Loucy (cell line): ENCODE results near the gene SIPA1L3.

Experiments used
- H2AFZ ChIP-seq: fragments of 200-600 bp; sonication (generic); 2 replicates; pipeline ENCODE4 v1.6.0; 2016; ENCODE audit warnings: antibody characterized with exemption, mild to moderate bottlenecking, low read length, moderate library complexity
- H3F3A ChIP-seq: fragments of 200-600 bp; 2 replicates; pipeline ENCODE4 v1.6.0; 2016; ENCODE audit warnings: antibody characterized with exemption, low read depth, mild to moderate bottlenecking
- H3K27me3 ChIP-seq: fragments of 200-600 bp; sonication (generic); 2 replicates; pipeline ENCODE4 v1.6.1; 2014; ENCODE audit warnings: low read length, mild to moderate bottlenecking; ENCODE audit not compliant: insufficient read depth, poor library complexity, severe bottlenecking
- H3K36me3 ChIP-seq: fragments of 200-600 bp; sonication (generic); 2 replicates; pipeline ENCODE4 v1.6.1; 2016; ENCODE audit warnings: low read length; ENCODE audit not compliant: insufficient read depth
- H3K4me1 ChIP-seq: fragments of 200-600 bp; sonication (generic); 2 replicates; pipeline ENCODE4 v1.5.1; 2014; ENCODE audit warnings: low read length, mild to moderate bottlenecking; ENCODE audit not compliant: insufficient read depth, poor library complexity, severe bottlenecking
- H3K4me2 ChIP-seq: fragments of 200-600 bp; sonication (generic); 2 replicates; pipeline ENCODE4 v1.6.0; 2014; ENCODE audit warnings: antibody characterized with exemption, low read length, low read depth, mild to moderate bottlenecking; ENCODE audit not compliant: poor library complexity, severe bottlenecking
- H3K4me3 ChIP-seq: fragments of 200-600 bp; sonication (generic); 2 replicates; pipeline ENCODE4 v1.5.1; 2014; ENCODE audit warnings: low read length, mild to moderate bottlenecking, mixed read lengths; ENCODE audit not compliant: poor library complexity, severe bottlenecking
- H3K79me2 ChIP-seq: fragments of 200-600 bp; sonication (generic); 2 replicates; pipeline ENCODE4 v1.6.1; 2014; ENCODE audit warnings: low read length; ENCODE audit not compliant: insufficient read depth
- H3K9ac ChIP-seq: fragments of 200-600 bp; sonication (generic); 2 replicates; pipeline ENCODE4 v1.6.0; 2014; ENCODE audit warnings: mild to moderate bottlenecking, low read depth, low read length, moderate library complexity; ENCODE audit not compliant: poor library complexity, severe bottlenecking
- H3K9me2 ChIP-seq: fragments of 200-600 bp; sonication (generic); replicated peaks from 2 replicates; pipeline ENCODE4 v1.6.1; 2016; ENCODE audit warnings: low read depth, low read length, mixed read lengths
- H3K9me3 ChIP-seq: fragments of 200-600 bp; sonication (generic); 2 replicates; pipeline ENCODE4 v1.6.1; 2014; ENCODE audit warnings: mild to moderate bottlenecking, antibody characterized with exemption, low read length, low read depth; ENCODE audit not compliant: insufficient read depth
- H4K20me1 ChIP-seq: fragments of 200-600 bp; sonication (generic); 2 replicates; pipeline ENCODE4 v1.6.0; 2014; ENCODE audit warnings: antibody characterized with exemption, low read length, mild to moderate bottlenecking; ENCODE audit not compliant: insufficient read depth, poor library complexity, severe bottlenecking
- EZH2phosphoT487 ChIP-seq: fragments of 200-600 bp; IDR thresholded peaks from 2 replicates; pipeline ENCODE4 v1.6.1; 2018; ENCODE audit warnings: antibody characterized with exemption, mild to moderate bottlenecking, moderate library complexity, borderline replicate concordance
- TF ChIP-seq, protein P1 (sequence below): fragments of 200-600 bp; sonication (generic); conservative IDR thresholded peaks from 2 replicates; pipeline ENCODE4 v1.5.1; 2014; ENCODE audit warnings: mild to moderate bottlenecking, antibody characterized with exemption, low read length

The SIPA1L3 gene

DNA sequence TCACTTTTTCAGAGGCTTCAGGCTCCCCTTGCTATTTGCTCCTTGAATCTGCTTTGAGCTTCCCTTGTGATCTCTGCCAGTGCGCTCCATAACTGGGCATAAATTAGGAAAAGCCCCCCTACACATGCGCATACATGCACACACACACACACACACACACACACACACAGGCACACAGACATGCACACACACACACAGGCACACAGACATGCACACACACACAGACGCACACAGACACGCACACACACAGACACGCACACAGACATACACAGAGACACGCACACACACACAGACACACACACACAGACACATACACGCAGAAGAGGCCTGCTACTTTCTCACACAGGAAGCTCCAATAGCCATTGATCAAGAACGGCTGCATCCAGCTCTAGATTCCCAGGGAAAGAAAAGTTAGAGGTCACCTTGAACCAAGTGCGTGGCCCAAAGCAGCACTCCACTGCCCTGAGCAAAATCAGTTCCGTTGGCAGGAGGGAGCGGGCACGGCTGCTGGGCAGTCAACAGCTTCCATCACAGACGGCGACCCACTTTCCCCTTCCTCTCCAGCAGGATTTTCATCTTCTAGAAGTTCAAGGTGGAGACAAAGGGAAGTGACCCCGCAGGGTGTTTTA is 171.4 kb downstream of the SIPA1L3 start:
- no peak overlapping the region for H3K9ac ChIP-seq
- no peaks in the 10 kb centered on the region for H3F3A ChIP-seq
- H3K4me3 ChIP-seq: no peak overlapping the region
- H3K79me2 ChIP-seq: no peaks in the 10 kb centered on the region
- TF ChIP-seq, protein P1, sequence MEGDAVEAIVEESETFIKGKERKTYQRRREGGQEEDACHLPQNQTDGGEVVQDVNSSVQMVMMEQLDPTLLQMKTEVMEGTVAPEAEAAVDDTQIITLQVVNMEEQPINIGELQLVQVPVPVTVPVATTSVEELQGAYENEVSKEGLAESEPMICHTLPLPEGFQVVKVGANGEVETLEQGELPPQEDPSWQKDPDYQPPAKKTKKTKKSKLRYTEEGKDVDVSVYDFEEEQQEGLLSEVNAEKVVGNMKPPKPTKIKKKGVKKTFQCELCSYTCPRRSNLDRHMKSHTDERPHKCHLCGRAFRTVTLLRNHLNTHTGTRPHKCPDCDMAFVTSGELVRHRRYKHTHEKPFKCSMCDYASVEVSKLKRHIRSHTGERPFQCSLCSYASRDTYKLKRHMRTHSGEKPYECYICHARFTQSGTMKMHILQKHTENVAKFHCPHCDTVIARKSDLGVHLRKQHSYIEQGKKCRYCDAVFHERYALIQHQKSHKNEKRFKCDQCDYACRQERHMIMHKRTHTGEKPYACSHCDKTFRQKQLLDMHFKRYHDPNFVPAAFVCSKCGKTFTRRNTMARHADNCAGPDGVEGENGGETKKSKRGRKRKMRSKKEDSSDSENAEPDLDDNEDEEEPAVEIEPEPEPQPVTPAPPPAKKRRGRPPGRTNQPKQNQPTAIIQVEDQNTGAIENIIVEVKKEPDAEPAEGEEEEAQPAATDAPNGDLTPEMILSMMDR: no peak
- TF ChIP-seq EZH2phosphoT487: no peak
- H3K36me3 ChIP-seq: peaks cover 16% of the 10 kb centered on the region; the same call in 1 of the 2 replicates
- H3K9me2 ChIP-seq: no peaks in the 10 kb centered on the region
- peaks cover 7% of the 10 kb centered on the region for H3K4me1 ChIP-seq
- no peaks in the 10 kb centered on the region for H3K9me3 ChIP-seq
- no peak overlapping the region for H3K4me2 ChIP-seq
- H3K27me3 ChIP-seq: no peaks in the 10 kb centered on the region
- no peak overlapping the region for H2AFZ ChIP-seq
- H4K20me1 ChIP-seq: no peaks in the 10 kb centered on the region

DNA sequence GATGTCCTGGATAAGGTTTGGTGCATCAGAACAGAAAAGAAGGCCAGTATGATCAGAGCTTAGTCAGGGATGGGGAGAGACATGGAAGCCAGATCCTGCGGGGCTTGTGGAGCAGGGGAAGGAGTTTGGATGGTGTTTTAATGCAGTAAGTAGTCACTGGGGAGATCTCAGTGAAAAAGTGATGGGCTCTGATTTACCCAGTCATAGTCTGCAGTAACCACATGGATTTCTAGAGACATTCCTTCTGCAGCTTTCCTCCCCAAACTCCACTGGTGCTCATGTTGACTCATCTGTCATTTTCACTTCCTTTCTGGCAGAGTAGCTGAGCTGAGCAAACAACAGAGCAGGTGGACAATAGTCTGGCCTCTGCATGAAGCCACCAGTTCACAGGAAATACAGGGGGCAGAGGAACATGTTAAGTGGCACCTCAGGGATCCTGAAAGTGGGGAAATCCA is 172.9 kb downstream of the SIPA1L3 start:
- no peak overlapping the region for H3K4me3 ChIP-seq
- H3K9me3 ChIP-seq: no peaks in the 10 kb centered on the region
- H3K27me3 ChIP-seq: no peaks in the 10 kb centered on the region
- H3K4me1 ChIP-seq: peaks cover 7% of the 10 kb centered on the region
- no peak overlapping the region for H3K4me2 ChIP-seq
- H4K20me1 ChIP-seq: no peaks in the 10 kb centered on the region
- no peaks in the 10 kb centered on the region for H3F3A ChIP-seq
- H3K36me3 ChIP-seq: peaks cover 17% of the 10 kb centered on the region; the same call in 1 of the 2 replicates
- H3K9me2 ChIP-seq: no peaks in the 10 kb centered on the region
- TF ChIP-seq, protein P1: no peak
- no peak for TF ChIP-seq EZH2phosphoT487
- H3K79me2 ChIP-seq: no peaks in the 10 kb centered on the region
- no peak overlapping the region for H3K9ac ChIP-seq
- no peak overlapping the region for H2AFZ ChIP-seq

DNA sequence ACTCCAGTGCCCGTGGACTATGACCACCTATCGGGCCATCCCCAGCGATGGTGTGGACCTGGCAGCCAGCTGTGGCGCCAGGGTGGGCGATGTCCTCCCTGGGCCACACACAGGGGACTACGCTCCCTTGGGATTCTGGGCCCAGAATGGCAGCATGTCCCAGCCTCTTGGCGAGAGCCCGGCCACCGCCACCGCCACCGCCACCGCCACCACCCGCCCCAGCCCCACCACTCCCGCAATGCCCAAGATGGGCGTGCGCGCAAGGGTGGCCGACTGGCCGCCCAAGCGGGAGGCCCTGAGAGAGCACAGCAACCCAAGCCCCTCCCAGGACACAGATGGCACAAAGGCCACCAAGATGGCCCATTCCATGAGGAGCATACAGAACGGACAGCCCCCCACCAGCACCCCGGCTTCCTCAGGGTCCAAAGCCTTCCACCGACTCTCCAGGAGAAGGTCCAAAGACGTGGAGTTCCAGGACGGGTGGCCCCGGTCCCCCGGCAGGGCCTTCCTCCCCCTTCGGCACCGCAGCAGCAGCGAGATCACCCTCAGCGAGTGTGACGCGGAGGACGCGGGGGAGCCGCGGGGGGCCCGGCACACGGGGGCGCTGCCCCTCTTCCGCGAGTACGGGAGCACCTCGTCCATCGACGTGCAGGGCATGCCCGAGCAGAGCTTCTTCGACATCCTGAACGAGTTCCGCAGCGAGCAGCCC is 174.7 kb downstream of the SIPA1L3 start:
- Histone ChIP-seq H4K20me1 (no peaks in the 10 kb centered on the region), H3K9ac (no peak overlapping the region), H3K4me1 (peaks cover 7% of the 10 kb centered on the region), H3K27me3 (no peaks in the 10 kb centered on the region), H3K9me2 (no peaks in the 10 kb centered on the region), H3K36me3 (peaks cover 17% of the 10 kb centered on the region; the same call in 1 of the 2 replicates), H3K4me3 (no peak overlapping the region), H3K4me2 (no peak overlapping the region), H3K9me3 (no peaks in the 10 kb centered on the region), H3K79me2 (no peaks in the 10 kb centered on the region), H3F3A (no peaks in the 10 kb centered on the region), H2AFZ (no peak overlapping the region)
- no peak for TF ChIP-seq EZH2phosphoT487
- TF ChIP-seq, protein P1: no peak
